ENCODE measurements around the gene ABHD14A. TPM values are rescaled to one million over a fixed set of nuclear protein-coding genes. Genes with fewer than 3 reads are reported as not detected.

The ABHD14A gene
- total RNA-seq, 4 donors from 2014 or later: 2.0 to 11.3 (median 7.7) TPM

- Histone ChIP-seq H3K4me3 (peak overlapping the region; percentile 59 to 82 (median 62)), H3K9me3 (no peaks in the 10 kb centered on the region), H3K27me3 (no peaks in the 10 kb centered on the region), H3K27ac (peak overlapping the region; percentile 95 to 97 (median 96)), H3K36me3 (no peaks in the 10 kb centered on the region), H3K4me1 (peaks cover 6 to 32% (median 23%) of the 10 kb centered on the region in 4 donors)
- DNase-seq: peak; percentile 46
- WGBS, 2 donors (ENCODE audit: low coverage in 1 of 2): 4 to 5% methylated on average over 5 to 25 of the region's 30 CpGs
- intact Hi-C loops (cut with DNase I; ENCODE audit: low total_unique reads) (no loop called here), in situ Hi-C loops (cut with MboI; ENCODE audit: low pct_ligation_motif_present in 1 of 4, low pct_unique_long_range_greater_than_20kb in 1 of 4, low sequenced_read_pairs in 3 of 4) (no loop called here)
- TF ChIP-seq CTCF (IDR thresholded peaks at IDR 0.05) (peak in 3 of 5 experiments; percentile 28 to 48 (median 38)), POLR2A (IDR thresholded peaks at IDR 0.05) (no peak)
These were observed 444 bp upstream of the ABHD14A start for GRCh38 chr3:51974277-51974962.

- H3K9me3 ChIP-seq: no peaks in the 10 kb centered on the region
- intact Hi-C loops (cut with DNase I; ENCODE audit: low total_unique reads) (no loop called here), in situ Hi-C loops (cut with MboI; ENCODE audit: low pct_ligation_motif_present in 1 of 4, low pct_unique_long_range_greater_than_20kb in 1 of 4, low sequenced_read_pairs in 3 of 4) (no loop called here)
- H3K27ac ChIP-seq: peak overlapping the region; percentile 95 to 97 (median 96)
- H3K27me3 ChIP-seq: no peaks in the 10 kb centered on the region
- peak overlapping the region in 3 of 4 donors; percentile 59 to 82 (median 64) for H3K4me3 ChIP-seq
- DNase-seq: peak; percentile 75
- peaks cover 6 to 36% (median 21%) of the 10 kb centered on the region in 4 donors for H3K4me1 ChIP-seq
- no peaks in the 10 kb centered on the region for H3K36me3 ChIP-seq
- TF ChIP-seq POLR2A (IDR thresholded peaks at IDR 0.05) (no peak), CTCF (IDR thresholded peaks at IDR 0.05) (peak in 1 of 5 experiments; percentile 12), POLR2AphosphoS5 (IDR thresholded peaks at IDR 0.05) (peak in 1 of 3 donors; percentile 5), EP300 (IDR thresholded peaks at IDR 0.05; ENCODE audit: low read depth) (no peak)
- 42 to 55% methylated on average over 12 to 46 of the region's 46 CpGs for WGBS, 2 donors (ENCODE audit: low coverage in 1 of 2)
These were observed 1.1 kb downstream of the ABHD14A start for GRCh38 chr3:51975852-51976549.

DNA sequence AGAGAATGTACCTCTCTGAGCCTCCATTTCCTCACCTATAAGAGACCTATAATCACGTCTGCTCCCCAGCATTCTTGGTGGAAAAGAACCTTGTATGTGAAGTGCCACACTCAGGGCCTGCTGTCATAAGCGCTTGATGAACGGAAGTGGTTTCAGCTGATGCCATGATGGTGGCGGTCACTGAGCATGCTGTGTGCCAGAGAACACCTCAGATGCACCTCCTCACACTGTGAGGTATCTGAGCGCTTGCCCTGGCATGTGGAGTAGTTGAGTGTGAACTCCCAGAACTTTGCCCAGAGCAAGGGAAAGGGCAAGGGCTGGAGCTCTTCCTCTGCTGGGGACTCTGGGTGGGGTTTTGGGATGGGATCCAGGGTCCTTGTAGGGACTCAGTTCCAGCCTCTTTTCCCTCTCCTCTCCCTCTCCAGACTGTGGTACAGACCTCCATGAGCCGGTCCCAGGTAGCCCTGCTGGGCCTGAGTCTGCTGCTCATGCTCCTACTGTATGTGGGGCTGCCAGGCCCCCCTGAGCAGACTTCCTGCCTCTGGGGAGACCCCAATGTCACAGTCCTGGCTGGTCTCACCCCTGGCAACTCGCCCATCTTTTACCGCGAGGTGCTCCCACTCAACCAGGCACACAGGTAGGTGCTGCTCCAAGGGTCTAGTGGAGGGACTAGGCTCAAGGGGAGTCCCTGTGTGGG, 2.7 kb downstream of the ABHD14A start:
- no peak for DNase-seq
- in situ Hi-C loops (cut with MboI; ENCODE audit: low pct_ligation_motif_present in 1 of 4, low pct_unique_long_range_greater_than_20kb in 1 of 4, low sequenced_read_pairs in 3 of 4) (no loop called here), intact Hi-C loops (cut with DNase I; ENCODE audit: low total_unique reads) (no loop called here)
- 93% methylated on average over 9 of the region's 9 CpGs; no CpG with 5 or more reads in 1 of the 2 donors for WGBS, 2 donors (ENCODE audit: low coverage in 1 of 2)
- no peaks in the 10 kb centered on the region for H3K27me3 ChIP-seq
- H3K4me1 ChIP-seq: peaks cover 14 to 47% (median 32%) of the 10 kb centered on the region in 4 donors
- TF ChIP-seq POLR2A (IDR thresholded peaks at IDR 0.05): no peak
- H3K4me3 ChIP-seq: no peak overlapping the region
- no peak overlapping the region for H3K27ac ChIP-seq
- no peaks in the 10 kb centered on the region for H3K36me3 ChIP-seq
- H3K9me3 ChIP-seq: no peaks in the 10 kb centered on the region

DNA sequence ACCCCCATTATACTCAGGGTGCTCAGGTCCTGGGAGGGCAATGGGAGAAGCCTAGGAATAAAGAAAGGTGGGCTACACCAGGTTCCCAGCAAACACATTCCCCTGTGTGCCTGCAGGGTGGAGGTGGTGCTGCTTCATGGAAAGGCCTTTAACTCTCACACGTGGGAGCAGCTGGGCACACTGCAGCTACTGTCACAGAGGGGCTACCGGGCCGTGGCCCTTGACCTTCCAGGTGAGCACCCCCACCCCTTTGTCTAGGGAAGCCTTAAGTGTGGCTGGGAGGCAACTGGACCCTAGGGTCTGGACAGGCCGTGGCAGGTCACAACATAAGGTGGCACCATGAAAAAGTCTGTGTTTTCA, 3.3 kb downstream of the ABHD14A start:
- Histone ChIP-seq H3K36me3 (no peaks in the 10 kb centered on the region), H3K27ac (no peak overlapping the region), H3K27me3 (no peaks in the 10 kb centered on the region), H3K4me3 (no peak overlapping the region), H3K9me3 (no peaks in the 10 kb centered on the region), H3K4me1 (peaks cover 14 to 44% (median 33%) of the 10 kb centered on the region in 4 donors)
- in situ Hi-C loops (cut with MboI; ENCODE audit: low pct_ligation_motif_present in 1 of 4, low pct_unique_long_range_greater_than_20kb in 1 of 4, low sequenced_read_pairs in 3 of 4): no loop called here
- WGBS, 2 donors (ENCODE audit: low coverage in 1 of 2): 86 to 90% methylated on average over 1 to 4 of the region's 4 CpGs
- TF ChIP-seq POLR2AphosphoS5 (IDR thresholded peaks at IDR 0.05) (no peak), EP300 (IDR thresholded peaks at IDR 0.05; ENCODE audit: low read depth) (no peak), POLR2A (IDR thresholded peaks at IDR 0.05) (no peak), CTCF (IDR thresholded peaks at IDR 0.05) (no peak)
- DNase-seq: no peak
- intact Hi-C loops (cut with DNase I; ENCODE audit: low total_unique reads): no loop called here
